Esophagus squamous epithelium (tissue), 4 donors: Measurements from ENCODE around the gene ZIC4.

Experiments used
- CTCF ChIP-seq, 6 experiments: fragments of 450-650 bp in 4 of 6; fragments of 200-600 bp in 2 of 6; sonication (generic) in 2 of 6; IDR thresholded peaks; one replicate each; pipeline ENCODE4 v1.5.1; 2016 to 2019; ENCODE audit warnings: antibody characterized with exemption in 6 of 6, mild to moderate bottlenecking in 4 of 6, moderate library complexity in 4 of 6
- POLR2A ChIP-seq, 4 donors: fragments of 450-650 bp; IDR thresholded peaks; one replicate each; pipeline ENCODE4 v1.6.1; 2017; ENCODE audit warnings: antibody characterized with exemption in 4 of 4, mild to moderate bottlenecking in 4 of 4, moderate library complexity in 3 of 4

GRCh38 chr3:147425388-147425850, 19.1 kb upstream of the ZIC4 start:
- TF ChIP-seq CTCF (IDR thresholded peaks at IDR 0.05) (no peak), POLR2A (IDR thresholded peaks at IDR 0.05) (no peak)
